GM12878 (cell line): Measurements from ENCODE around the gene NHLRC4. TPM values are rescaled to one million over a fixed set of nuclear protein-coding genes. Genes with fewer than 3 reads are reported as not detected.

Source experiments
- BCL3 ChIP-seq: IDR thresholded peaks from 2 replicates; pipeline ENCODE4 v1.6.1; 2011; ENCODE audit warnings: borderline replicate concordance, low read depth, mild to moderate bottlenecking, moderate library complexity, low read length; ENCODE audit not compliant: insufficient read depth, poor library complexity, severe bottlenecking
- BHLHE40 ChIP-seq, 2 experiments: fragments of 450-650 bp in 1 of 2; IDR thresholded peaks; 2 replicates each; pipeline ENCODE4 v1.6.1; 2011 to 2017; ENCODE audit warnings: low read depth in 2 of 2, borderline replicate concordance in 1 of 2, improper control_type of control experiment in 1 of 2, low read length in 1 of 2, mild to moderate bottlenecking in 1 of 2
- ELK1 ChIP-seq: IDR thresholded peaks from 2 replicates; pipeline ENCODE4 v1.6.1; 2012; ENCODE audit warnings: low read depth, low read length, improper control_type of control experiment
- HCFC1 ChIP-seq: fragments of 150-350 bp; IDR thresholded peaks from 2 replicates; pipeline ENCODE4 v1.6.1; 2014; ENCODE audit warnings: low read length
- IKZF2 ChIP-seq, 2 experiments: fragments of 450-650 bp; IDR thresholded peaks; 2 replicates each; pipeline ENCODE4 v1.6.1; 2017; ENCODE audit warnings: mild to moderate bottlenecking in 2 of 2, moderate library complexity in 2 of 2
- JUNB ChIP-seq: IDR thresholded peaks from 2 replicates; pipeline ENCODE4 v1.6.1; 2016; ENCODE audit warnings: antibody characterized with exemption, mild to moderate bottlenecking
- NFIC ChIP-seq: IDR thresholded peaks from 2 replicates; pipeline ENCODE4 v1.6.1; 2012; ENCODE audit warnings: low read depth, mild to moderate bottlenecking, inconsistent platforms, low read length, moderate library complexity
- PML ChIP-seq: IDR thresholded peaks from 2 replicates; pipeline ENCODE4 v1.6.1; 2012; ENCODE audit warnings: low read length, inconsistent platforms
- RAD21 ChIP-seq: IDR thresholded peaks from 2 replicates; pipeline ENCODE4 v1.6.1; 2011; ENCODE audit warnings: mild to moderate bottlenecking, low read depth, low read length, moderate library complexity; ENCODE audit not compliant: insufficient read depth
- RBBP5 ChIP-seq: fragments of 200-600 bp; sonication (generic); conservative IDR thresholded peaks from 2 replicates; pipeline ENCODE4 v1.6.1; 2016
- SIX5 ChIP-seq: IDR thresholded peaks from 2 replicates; pipeline ENCODE4 v1.6.1; 2011; ENCODE audit warnings: mild to moderate bottlenecking, low read depth, low read length, moderate library complexity; ENCODE audit not compliant: severe bottlenecking
- SMAD5 ChIP-seq: IDR thresholded peaks from 2 replicates; pipeline ENCODE4 v1.6.1; 2016; ENCODE audit warnings: antibody characterized with exemption, low read depth
- SUPT20H ChIP-seq: IDR thresholded peaks from 2 replicates; pipeline ENCODE4 v1.6.1; 2011; ENCODE audit warnings: low read depth, mild to moderate bottlenecking, low read length, moderate library complexity, borderline replicate concordance; ENCODE audit not compliant: control insufficient read depth
- TCF7 ChIP-seq: IDR thresholded peaks from 2 replicates; pipeline ENCODE4 v1.6.1; 2014; ENCODE audit warnings: antibody characterized with exemption, borderline replicate concordance
- ZBTB4 ChIP-seq: fragments of 450-650 bp; formaldehyde crosslinking; IDR thresholded peaks from 2 replicates; pipeline ENCODE4 v1.4.0; 2022; ENCODE audit warnings: mild to moderate bottlenecking, moderate library complexity
- ZNF384 ChIP-seq: IDR thresholded peaks from 2 replicates; pipeline ENCODE4 v1.6.1; 2012; ENCODE audit warnings: low read depth, mild to moderate bottlenecking, low read length, improper control_type of control experiment, borderline replicate concordance
- polyA plus RNA-seq, 11 experiments: library from polyadenylated mRNA; depleted of rRNA in 4 of 11; unstranded in 6 of 11; stranded (reverse) in 5 of 11; fragments of >200 nt; fragmentation: Nextera tagmentation in 4 of 11; fragmentation: Illumina TruSeq in 1 of 11; extraction: Ambion mirVana in 4 of 11; extraction: Trizol in 1 of 11; gene quantifications; 1 replicate in 1 of 11; 2 replicates in 10 of 11; pipeline versions ENCODE4 v1.2.1 to v1.2.3, GENCODE V29; 2011 to 2016; ENCODE audit warnings: inconsistent platforms in 2 of 11, missing spikeins in 2 of 11, low read depth in 1 of 11
- total RNA-seq, 4 experiments: library from RNA; depleted of rRNA in 3 of 4; stranded (reverse); fragments of >200 nt in 3 of 4; fragmentation: Illumina TruSeq in 1 of 4; extraction: Trizol in 1 of 4; gene quantifications; 2 replicates each; pipeline versions ENCODE4 v1.2.1 to v1.2.3, GENCODE V29; 2013 to 2021
- TF ChIP-seq, protein P1 (sequence below), 3 experiments: IDR thresholded peaks in 2 of 3; conservative IDR thresholded peaks in 1 of 3; 2 replicates each; pipeline ENCODE4 v1.5.1; 2011; ENCODE audit warnings: low read depth in 3 of 3, low read length in 3 of 3, mild to moderate bottlenecking in 3 of 3, control low read depth in 2 of 3, moderate library complexity in 2 of 3, inconsistent platforms in 1 of 3, mixed read lengths in 1 of 3; ENCODE audit not compliant: control insufficient read depth in 2 of 3, insufficient read depth in 1 of 3; ENCODE audit errors: extremely low read depth in 1 of 3
- TF ChIP-seq, protein P2 (sequence below): IDR thresholded peaks from 2 replicates; pipeline ENCODE4 v1.6.1; 2011; ENCODE audit warnings: mild to moderate bottlenecking, low read depth, low read length, moderate library complexity; ENCODE audit not compliant: insufficient replicate concordance

NHLRC4 gene
- total and polyA plus RNA-seq, 10 of the 15 experiments (the other 5 are each of a cell fraction or from before 2014, with no cell fraction given) = 0.07 to 1.1 (median 0.57) TPM; not detected in 3

DNA sequence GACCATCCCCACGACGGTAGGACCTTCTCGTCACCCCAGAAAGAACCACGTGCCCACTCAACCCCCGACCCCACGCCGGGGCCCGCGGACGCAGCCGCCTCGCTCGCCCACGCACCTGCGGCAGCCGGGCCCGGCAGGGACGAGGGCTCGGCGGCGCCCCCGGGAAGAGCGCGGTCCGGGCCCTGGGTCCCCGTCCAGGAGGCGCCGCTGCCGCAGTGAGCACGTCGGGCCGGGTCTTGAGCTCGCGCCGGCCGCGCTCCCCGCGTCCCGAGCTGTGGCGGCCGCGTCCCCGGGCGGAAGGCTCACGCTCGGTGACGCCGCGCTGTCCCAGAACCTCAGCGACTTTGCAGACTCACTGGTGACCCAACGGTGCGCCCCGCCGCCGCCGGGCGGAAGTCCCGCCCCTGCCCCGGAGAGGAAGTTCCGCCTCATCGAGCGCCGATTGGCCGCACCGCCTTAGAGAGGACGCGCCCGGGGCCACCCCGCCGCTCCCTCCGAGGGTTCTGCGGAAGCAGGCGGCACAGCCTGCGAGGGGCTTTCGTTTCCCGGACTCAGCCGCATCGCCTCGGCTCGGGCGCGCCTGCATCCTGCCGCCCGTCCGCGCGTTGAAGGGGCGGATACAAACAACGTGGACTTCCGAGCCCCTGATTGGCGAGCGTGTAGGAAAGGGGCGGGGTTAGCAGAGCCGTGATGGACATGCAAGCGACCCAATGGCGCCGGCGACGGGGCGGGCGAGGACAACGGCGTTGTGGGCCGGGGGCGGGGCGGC, 22.3 kb downstream of the NHLRC4 start (continued):
- no peak for TF ChIP-seq ZBTB4 (CRISPR knock-in tag)
- no peak for TF ChIP-seq TCF7
- TF ChIP-seq SIX5 = no peak
- TF ChIP-seq BCL3 = no peak
- no peak for TF ChIP-seq ZNF384
- TF ChIP-seq, protein P1, sequence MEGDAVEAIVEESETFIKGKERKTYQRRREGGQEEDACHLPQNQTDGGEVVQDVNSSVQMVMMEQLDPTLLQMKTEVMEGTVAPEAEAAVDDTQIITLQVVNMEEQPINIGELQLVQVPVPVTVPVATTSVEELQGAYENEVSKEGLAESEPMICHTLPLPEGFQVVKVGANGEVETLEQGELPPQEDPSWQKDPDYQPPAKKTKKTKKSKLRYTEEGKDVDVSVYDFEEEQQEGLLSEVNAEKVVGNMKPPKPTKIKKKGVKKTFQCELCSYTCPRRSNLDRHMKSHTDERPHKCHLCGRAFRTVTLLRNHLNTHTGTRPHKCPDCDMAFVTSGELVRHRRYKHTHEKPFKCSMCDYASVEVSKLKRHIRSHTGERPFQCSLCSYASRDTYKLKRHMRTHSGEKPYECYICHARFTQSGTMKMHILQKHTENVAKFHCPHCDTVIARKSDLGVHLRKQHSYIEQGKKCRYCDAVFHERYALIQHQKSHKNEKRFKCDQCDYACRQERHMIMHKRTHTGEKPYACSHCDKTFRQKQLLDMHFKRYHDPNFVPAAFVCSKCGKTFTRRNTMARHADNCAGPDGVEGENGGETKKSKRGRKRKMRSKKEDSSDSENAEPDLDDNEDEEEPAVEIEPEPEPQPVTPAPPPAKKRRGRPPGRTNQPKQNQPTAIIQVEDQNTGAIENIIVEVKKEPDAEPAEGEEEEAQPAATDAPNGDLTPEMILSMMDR (IDR thresholded peaks at IDR 0.05 in 2 of 3, conservative IDR thresholded peaks at IDR 0.05 in 1 of 3; ENCODE audit: control insufficient read depth in 2 of 3, extremely low read depth in 1 of 3, insufficient read depth in 1 of 3, low read depth in 3 of 3, low read length in 3 of 3) = no peak
- no peak for TF ChIP-seq NFIC
- TF ChIP-seq SMAD5 = no peak
- no peak; the same call in 1 of the 2 replicates for TF ChIP-seq ELK1
- TF ChIP-seq IKZF2 (IDR thresholded peaks at IDR 0.05) = no peak
- no peak for TF ChIP-seq SUPT20H
- TF ChIP-seq HCFC1 = peak; percentile 54
- TF ChIP-seq RBBP5 = no peak
- TF ChIP-seq RAD21 = no peak
- TF ChIP-seq PML = no peak
- TF ChIP-seq, protein P2, sequence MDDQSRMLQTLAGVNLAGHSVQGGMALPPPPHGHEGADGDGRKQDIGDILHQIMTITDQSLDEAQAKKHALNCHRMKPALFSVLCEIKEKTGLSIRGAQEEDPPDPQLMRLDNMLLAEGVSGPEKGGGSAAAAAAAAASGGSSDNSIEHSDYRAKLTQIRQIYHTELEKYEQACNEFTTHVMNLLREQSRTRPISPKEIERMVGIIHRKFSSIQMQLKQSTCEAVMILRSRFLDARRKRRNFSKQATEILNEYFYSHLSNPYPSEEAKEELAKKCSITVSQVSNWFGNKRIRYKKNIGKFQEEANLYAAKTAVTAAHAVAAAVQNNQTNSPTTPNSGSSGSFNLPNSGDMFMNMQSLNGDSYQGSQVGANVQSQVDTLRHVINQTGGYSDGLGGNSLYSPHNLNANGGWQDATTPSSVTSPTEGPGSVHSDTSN = peak; percentile 93
- TF ChIP-seq JUNB = no peak
- peak; percentile 17 to 72; a peak in 2 of 4 replicates for TF ChIP-seq BHLHE40 (IDR thresholded peaks at IDR 0.05; ENCODE audit: borderline replicate concordance in 1 of 2, low read depth in 2 of 2, low read length in 1 of 2)
